Limb (tissue), 2 donors: ENCODE results near the gene UNC50.

Source experiments
- DNase-seq, 2 donors: peaks; one replicate each; pipeline ENCODE4 v3.0.0-alpha.2; 2016; ENCODE audit errors: extremely low spot score in 2 of 2

UNC50 gene, protein sequence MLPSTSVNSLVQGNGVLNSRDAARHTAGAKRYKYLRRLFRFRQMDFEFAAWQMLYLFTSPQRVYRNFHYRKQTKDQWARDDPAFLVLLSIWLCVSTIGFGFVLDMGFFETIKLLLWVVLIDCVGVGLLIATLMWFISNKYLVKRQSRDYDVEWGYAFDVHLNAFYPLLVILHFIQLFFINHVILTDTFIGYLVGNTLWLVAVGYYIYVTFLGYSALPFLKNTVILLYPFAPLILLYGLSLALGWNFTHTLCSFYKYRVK

DNA sequence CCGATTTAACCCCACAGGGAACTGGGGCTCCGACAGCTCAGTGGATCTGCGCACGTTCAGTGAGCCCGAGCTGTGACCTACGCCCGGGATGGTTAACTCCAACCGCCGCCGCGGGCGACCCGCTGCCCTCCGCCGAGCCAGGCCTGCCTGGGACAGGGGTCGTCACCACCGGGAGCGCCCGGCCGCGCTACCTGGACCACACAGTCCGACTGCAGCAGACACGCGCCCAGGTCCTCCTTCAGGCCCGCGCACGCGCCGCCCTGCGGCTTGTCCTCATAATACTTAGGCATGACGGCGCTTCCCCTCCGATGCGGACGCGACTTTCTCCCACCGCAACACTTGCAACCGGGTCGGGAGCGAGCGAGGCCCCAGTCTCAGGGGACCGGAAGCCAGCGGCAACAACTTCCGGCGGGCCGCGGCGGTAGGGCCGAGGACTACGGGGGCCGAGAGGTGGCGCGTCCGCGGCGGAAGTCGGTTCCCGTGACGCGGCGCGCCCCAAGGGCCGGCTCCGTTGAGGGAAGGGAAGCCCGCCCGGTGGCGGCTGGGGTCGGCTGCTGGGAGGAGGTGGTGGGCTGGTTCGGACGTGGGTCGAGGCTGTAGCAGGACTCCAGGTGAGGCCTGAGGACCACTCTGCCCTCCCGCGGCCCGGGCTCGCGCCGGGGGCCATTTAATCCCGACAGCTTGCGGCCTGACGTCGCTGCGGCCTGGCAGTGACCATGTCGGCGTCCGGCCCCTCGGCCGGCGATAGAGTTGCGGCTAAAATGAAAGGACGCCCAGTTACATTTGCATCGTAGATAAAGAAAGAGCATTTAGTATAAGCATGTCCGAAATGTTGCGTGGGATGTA, at the start of gene UNC50, which contains the start of gene COA5:
TSS of gene UNC50 (plus strand) at position 474 of the 846 bp plus-strand sequence. CDS start 1,171 bp downstream, outside the sequence.
TSS of gene COA5 (minus strand) at position 397 of the 846 bp plus-strand sequence. CDS start at position 290, 107 bp downstream.
- peak; percentile 88 to 94 for DNase-seq

GRCh38 chr2:98558852-98559530, 49.4 kb upstream of the UNC50 start:
- no peak for DNase-seq

- no peak for DNase-seq
Measured at GRCh38 chr2:98559581-98559980, 48.8 kb upstream of the UNC50 start.

GRCh38 chr2:98560256-98560771, 48.1 kb upstream of the UNC50 start:
- no peak for DNase-seq

- DNase-seq = no peak
Measured at GRCh38 chr2:98561018-98561417, 47.4 kb upstream of the UNC50 start.

DNA sequence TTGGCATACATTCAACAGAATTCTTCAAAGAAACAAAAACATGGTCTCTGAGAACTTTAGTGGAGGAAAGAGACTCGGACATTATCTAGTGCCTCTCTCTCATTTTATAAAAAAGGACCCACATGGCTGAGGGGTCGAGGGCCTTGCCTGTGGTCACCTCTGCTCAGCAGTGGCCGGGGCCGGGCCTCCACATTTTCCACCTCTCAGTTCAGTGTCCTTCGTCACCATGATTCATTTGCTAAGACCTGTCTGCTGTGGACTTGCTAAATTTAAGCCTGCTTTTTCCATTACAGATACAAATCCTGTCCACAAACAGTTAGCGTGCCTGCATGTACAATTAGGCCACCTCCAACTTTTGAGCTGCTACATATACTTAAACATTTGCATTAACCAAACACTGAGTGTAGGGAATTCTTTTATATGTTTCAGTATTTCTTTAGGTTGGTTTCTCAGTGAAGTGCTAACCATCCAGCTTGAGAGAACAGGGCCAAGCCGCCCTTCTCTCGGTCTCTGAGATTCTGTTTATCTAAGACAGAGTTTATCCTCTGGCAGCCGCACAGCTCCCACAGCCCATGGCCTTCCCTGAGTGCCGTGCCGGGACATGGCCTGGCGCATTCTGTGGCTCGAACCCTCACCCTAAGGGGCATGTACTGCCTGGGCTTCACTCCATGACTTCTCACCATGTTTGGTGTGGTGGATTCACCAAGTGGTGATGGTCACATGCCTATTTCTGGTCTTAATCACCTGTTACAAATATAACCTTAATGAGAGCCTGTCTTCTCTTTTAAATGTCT, 46.3 kb upstream of the UNC50 start:
- DNase-seq = no peak

DNA sequence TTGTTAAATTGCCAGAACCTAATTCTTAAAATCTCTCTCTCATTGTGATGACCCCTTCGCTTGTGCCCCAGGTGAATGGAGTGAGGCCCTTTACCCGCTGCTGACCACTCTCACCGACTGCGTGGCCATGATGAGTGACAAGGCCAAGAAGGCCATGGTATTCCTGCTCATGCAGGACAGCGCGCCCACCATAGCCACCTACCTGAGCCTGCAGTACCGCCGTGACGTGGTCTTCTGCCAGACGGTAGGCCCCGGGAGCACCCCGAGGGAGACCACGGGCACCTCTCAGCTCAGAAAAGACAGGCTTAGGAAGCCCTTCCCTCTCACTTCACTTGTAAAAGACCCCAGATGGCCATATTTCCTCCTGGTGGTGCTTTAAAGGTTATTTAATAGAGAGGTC, 45.0 kb upstream of the UNC50 start:
- no peak for DNase-seq

GRCh38 chr2:98564541-98565132, 43.8 kb upstream of the UNC50 start:
- DNase-seq = no peak

- DNase-seq = no peak
Measured at GRCh38 chr2:98565286-98565860, 43.0 kb upstream of the UNC50 start.

GRCh38 chr2:98565941-98566340, 42.4 kb upstream of the UNC50 start:
- DNase-seq = no peak

DNA sequence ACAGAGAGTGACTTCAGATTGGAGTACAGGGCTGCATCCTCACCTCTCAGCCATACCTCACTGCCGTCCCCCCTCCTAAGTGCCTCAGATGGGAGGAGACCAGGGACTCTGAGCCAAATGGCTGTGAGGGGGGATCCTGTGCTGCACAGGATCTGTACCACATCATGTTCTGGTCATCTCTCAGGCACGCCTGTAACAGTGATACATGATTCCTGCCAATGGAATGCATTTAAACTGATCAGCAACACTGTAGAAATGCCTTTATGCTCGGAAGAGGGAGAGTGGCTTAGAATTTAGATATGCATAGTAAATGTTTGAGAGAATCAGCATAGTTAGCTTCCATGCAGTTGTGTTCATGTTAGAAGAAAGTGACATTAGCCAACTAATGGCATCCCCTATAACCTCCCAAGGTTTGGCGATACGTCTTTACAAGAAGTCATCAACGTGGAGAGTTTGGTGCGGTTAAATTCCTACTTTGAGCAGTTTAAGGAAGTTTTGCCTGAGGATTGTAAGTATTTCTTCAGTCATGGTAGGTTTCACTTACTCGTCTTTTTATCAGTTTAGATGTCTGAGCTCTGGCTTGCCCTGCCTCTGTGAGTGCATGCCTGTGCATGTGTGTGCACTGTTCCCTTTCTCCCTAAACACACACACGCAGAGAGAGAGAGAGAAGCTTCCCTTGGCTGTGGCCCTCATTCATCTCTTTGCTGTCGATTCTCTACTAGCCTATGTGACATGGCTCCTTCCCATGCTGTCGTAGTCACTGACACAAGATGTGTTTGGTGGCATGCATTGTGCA, 40.0 kb upstream of the UNC50 start:
- no peak for DNase-seq

DNA sequence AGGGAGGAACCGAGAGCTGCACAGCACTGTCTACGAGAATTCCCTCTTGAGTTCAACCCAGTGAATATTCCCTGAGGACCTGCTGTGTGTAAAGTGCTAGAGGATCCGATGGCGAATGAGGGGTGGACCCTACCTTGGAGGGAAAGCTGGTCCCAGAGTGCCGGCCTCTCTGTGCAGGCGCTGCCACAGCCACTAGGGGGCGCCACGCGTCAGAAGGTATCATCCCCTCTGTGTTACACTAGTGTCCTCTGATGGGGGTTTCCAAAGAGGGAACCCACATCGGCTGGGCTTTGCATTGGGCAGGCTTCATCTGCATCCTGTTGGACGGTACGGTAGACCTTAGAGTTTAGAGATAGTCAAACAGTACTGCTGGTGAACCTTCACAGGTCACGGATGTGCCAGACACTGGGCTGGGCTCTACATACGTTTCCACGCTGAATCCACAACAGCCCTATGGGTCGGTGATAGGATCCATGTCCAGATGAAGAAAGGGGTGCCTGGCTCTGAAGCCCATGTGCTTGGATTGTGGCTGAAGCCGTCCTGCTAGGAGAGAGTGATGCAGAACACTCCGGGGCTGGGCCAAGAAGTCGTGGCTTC, 39.1 kb upstream of the UNC50 start:
- DNase-seq = peak in 1 of 2 donors; percentile 50

DNA sequence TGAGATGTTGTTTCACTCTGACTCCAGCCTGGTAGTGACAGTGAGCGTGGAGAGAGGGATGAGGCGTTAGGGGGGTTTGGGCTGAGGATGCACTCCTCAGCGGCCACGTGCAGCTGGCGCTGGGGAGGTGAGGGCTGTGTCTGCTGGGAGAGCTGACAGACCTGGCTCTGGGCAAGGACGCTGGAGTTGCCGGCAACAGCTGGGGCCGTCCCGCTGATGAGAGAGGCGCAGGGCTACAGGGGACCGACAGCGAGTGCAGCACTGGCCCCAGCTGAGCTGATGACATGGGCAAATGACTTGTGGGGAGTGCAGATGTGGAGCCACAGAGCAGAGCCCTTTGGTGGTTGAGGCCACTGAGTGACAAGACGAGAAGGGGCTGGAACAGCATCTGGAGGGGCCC, 38.5 kb upstream of the UNC50 start:
- no peak for DNase-seq

GRCh38 chr2:98570356-98570755, 38.0 kb upstream of the UNC50 start:
- DNase-seq = no peak

GRCh38 chr2:98571121-98571701, 37.2 kb upstream of the UNC50 start:
- DNase-seq = no peak

DNA sequence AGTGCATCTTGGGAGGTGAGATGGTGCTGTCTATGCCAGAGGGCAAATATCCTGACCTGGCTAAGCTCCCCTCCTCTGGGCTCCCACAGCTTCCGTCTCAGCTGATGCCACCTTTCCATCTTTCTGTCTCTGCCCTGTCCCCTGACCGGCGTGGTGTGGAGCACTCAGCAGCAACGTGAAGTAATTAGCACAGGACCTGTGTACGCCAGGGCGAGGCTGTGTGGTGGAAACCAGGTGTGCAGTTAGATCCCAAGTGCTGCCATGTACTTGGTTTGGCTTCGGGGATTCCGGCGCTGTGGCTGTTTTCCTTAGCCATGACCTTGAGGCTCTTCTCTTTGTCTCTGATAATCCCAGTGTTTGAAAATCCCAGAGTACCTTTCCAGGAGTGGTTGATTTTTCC, 36.6 kb upstream of the UNC50 start:
- no peak for DNase-seq

DNA sequence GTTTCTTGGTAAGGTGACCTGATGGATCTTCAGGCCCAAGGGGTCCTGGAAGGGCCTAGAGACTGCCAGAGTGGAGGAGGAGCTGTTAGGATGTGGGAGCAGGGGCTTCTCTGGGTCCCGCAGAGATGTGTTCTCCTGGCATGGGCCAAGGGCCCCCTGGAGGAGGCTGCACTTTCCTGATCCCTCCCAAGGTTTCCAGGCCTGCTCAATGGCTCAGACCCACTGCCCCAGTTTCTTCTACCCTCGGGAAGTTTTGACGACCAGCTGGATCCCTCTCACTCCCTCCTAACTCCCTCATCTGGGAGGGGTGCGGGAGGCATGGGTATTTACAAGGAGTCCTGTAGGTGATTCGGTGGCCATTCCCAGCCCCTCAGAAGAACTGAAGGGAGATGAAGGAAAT, 36.2 kb upstream of the UNC50 start:
- DNase-seq = no peak

GRCh38 chr2:98572676-98573075, 35.7 kb upstream of the UNC50 start:
- no peak for DNase-seq

GRCh38 chr2:98573426-98573825, 35.0 kb upstream of the UNC50 start:
- no peak for DNase-seq
